ENCODE measurements around the gene HHIPL2. TPM values are rescaled to one million over a fixed set of nuclear protein-coding genes. Genes with fewer than 3 reads are reported as not detected.

HHIPL2 gene
- total and polyA plus RNA-seq, 8 donors: 0.20 TPM; not detected in 7

GRCh38 chr1:222543817-222544216, 4.1 kb downstream of the HHIPL2 start:
- intact Hi-C loops (cut with DNase I; ENCODE audit: low total_unique reads): no loop called here
- no peaks in the 10 kb centered on the region for H3K36me3 ChIP-seq

GRCh38 chr1:222540598-222540995, 7.3 kb downstream of the HHIPL2 start:
- Histone ChIP-seq H3K27ac (no peak overlapping the region), H3K4me3 (no peak overlapping the region), H3K27me3 (peaks cover 0 to 8% (median 0%) of the 10 kb centered on the region in 3 donors), H3K36me3 (no peaks in the 10 kb centered on the region), H3K4me1 (no peaks in the 10 kb centered on the region), H3K9me3 (no peaks in the 10 kb centered on the region)
- intact Hi-C loops (cut with DNase I; ENCODE audit: low total_unique reads): no loop called here
- WGBS, 5 donors: 39 to 55% (median 42%) methylated on average over 2 of the region's 2 CpGs
- no peak for DNase-seq
- TF ChIP-seq POLR2AphosphoS5 (IDR thresholded peaks at IDR 0.05) (no peak), POLR2A (IDR thresholded peaks at IDR 0.05) (no peak), CTCF (IDR thresholded peaks at IDR 0.05) (no peak), EP300 (IDR thresholded peaks at IDR 0.05) (no peak)

More at GRCh38 chr1:222543817-222544216, 4.1 kb downstream of the HHIPL2 start:
- 87 to 91% (median 90%) methylated on average over 20 to 21 of the region's 21 CpGs for WGBS, 5 donors
- TF ChIP-seq EP300 (IDR thresholded peaks at IDR 0.05) (no peak), POLR2A (IDR thresholded peaks at IDR 0.05) (no peak), CTCF (IDR thresholded peaks at IDR 0.05) (no peak), POLR2AphosphoS5 (IDR thresholded peaks at IDR 0.05) (no peak)
- H3K9me3 ChIP-seq: no peaks in the 10 kb centered on the region
- no peak for DNase-seq
- H3K4me3 ChIP-seq: no peak overlapping the region
- H3K4me1 ChIP-seq: no peaks in the 10 kb centered on the region
- no peak overlapping the region for H3K27ac ChIP-seq
- H3K27me3 ChIP-seq: peaks cover 0 to 25% (median 0%) of the 10 kb centered on the region in 3 donors

- H3K27ac ChIP-seq: no peak overlapping the region
- no peaks in the 10 kb centered on the region for H3K36me3 ChIP-seq
- no peak overlapping the region for H3K4me3 ChIP-seq
- WGBS, 5 donors: 82 to 86% (median 85%) methylated on average over 16 of the region's 16 CpGs
- intact Hi-C loops (cut with DNase I; ENCODE audit: low total_unique reads): no loop called here
- no peaks in the 10 kb centered on the region for H3K9me3 ChIP-seq
- peaks cover 0 to 8% (median 0%) of the 10 kb centered on the region in 3 donors for H3K27me3 ChIP-seq
- no peaks in the 10 kb centered on the region for H3K4me1 ChIP-seq
- no peak for DNase-seq
- TF ChIP-seq POLR2A (IDR thresholded peaks at IDR 0.05): no peak
Observed at GRCh38 chr1:222539951-222540597, 7.8 kb downstream of the HHIPL2 start.

GRCh38 chr1:222535455-222535854, 12.4 kb downstream of the HHIPL2 start:
- Histone ChIP-seq H3K27me3 (no peaks in the 10 kb centered on the region), H3K4me3 (no peak overlapping the region), H3K9me3 (no peaks in the 10 kb centered on the region), H3K4me1 (no peaks in the 10 kb centered on the region), H3K27ac (no peak overlapping the region), H3K36me3 (no peaks in the 10 kb centered on the region)
- no peak for DNase-seq
- WGBS, 5 donors: 81 to 88% (median 86%) methylated on average over 5 of the region's 5 CpGs
- TF ChIP-seq CTCF (IDR thresholded peaks at IDR 0.05) (no peak), POLR2AphosphoS5 (IDR thresholded peaks at IDR 0.05) (no peak), POLR2A (IDR thresholded peaks at IDR 0.05) (no peak), EP300 (IDR thresholded peaks at IDR 0.05) (no peak)
- intact Hi-C loops (cut with DNase I; ENCODE audit: low total_unique reads): no loop called here

GRCh38 chr1:222530852-222531251, 17.1 kb downstream of the HHIPL2 start:
- H3K27ac ChIP-seq: no peak overlapping the region
- no peaks in the 10 kb centered on the region for H3K9me3 ChIP-seq
- 75 to 85% (median 81%) methylated on average over 6 of the region's 6 CpGs for WGBS, 5 donors
- TF ChIP-seq CTCF (IDR thresholded peaks at IDR 0.05) (no peak), POLR2A (IDR thresholded peaks at IDR 0.05) (no peak), POLR2AphosphoS5 (IDR thresholded peaks at IDR 0.05) (no peak), EP300 (IDR thresholded peaks at IDR 0.05) (no peak)
- no peaks in the 10 kb centered on the region for H3K4me1 ChIP-seq
- intact Hi-C loops (cut with DNase I; ENCODE audit: low total_unique reads): no loop called here
- DNase-seq: no peak
- H3K27me3 ChIP-seq: no peaks in the 10 kb centered on the region
- no peak overlapping the region for H3K4me3 ChIP-seq
- no peaks in the 10 kb centered on the region for H3K36me3 ChIP-seq
